Activated naive CD4-positive, alpha-beta T cell treated with anti-CD3 and anti-CD28 coated beads, Interleukin-2, amount 50 U/mL, for 16 hours (primary cell): ENCODE results near the gene NRG3.
"Not testable (repeated sequence)": the region's sequence is repeated elsewhere in the genome, so short reads cannot be mapped to it uniquely, and the experiment has no call there.

Source experiments
- DNase-seq: peaks from one replicate; pipeline ENCODE4 v3.0.0-alpha.2; 2020

NRG3 gene

DNA sequence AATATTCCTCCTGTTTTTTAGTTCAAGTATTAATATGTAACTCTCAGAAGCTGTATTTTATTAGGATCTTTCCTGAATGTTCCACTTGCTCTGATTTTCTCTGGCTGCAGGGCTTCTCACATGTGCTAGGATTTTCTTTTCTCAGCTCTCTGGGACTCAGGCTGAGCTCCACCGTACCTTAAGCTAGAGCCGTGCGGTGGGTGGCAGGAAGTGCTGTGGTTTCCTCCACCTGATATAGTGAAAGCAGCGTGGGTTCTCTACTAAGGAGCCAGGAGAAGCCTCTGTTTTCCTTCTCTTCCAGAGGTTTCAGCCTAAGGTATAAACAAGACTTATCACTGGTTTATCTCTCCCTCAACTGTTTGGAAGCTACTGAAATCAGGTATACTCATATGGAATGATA lies 433.6 kb downstream of the NRG3 start:
- no peak for DNase-seq

DNA sequence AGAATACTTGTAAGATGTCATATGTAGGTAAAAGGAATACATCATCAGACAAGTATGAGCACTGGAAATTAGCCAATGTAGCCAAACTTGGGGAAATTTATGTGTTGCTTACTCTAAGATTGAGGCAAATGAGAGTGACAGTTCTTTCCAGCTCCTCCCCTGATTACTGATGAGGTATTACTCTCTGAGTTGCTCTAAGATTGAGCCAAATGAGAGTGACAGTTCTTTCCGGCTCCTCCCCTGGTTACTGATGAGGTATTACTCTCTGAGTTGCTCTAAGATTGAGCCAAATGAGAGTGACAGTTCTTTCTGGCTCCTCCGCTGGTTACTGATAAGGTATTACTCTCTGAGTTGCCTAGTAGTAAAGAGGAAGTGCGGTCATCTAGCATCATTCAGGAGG lies 435.8 kb downstream of the NRG3 start:
- DNase-seq = no peak

DNA sequence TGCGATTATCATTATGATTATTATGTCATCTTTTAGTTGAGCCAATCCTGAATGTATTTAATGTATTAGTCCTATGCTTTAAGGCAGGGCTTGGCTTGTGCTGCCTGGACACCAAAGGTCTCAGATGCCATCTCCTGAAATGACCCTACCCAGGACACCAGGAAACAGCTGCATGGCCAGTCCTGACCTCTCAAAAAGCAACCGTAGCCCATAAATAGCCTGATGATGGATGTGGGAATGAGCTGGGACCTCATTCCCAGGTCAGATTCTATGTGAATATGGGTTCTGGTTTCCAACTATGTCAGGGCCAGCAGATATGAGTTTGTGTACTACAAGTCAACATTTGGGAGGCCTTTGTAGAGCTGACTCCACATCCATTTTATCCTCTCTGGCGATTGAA lies 438.4 kb downstream of the NRG3 start:
- DNase-seq = no peak

DNA sequence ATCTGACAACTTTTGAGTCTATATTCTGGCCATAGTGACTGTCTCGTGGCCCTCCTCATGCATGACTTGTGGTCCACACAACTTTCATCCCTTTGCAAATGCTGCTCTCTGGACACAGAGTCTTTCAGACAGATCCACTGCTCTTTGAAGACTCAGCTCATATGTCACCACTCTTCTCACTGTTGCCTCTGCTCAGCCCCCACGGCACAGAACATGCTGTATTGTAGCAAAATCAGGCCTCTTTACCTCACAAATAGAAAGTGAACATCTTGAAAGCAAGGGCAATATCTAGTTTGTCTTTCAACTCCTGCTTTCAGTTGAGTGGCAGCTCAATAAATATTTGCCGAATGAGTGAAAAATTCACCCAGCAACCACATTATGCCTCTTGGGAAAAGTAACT lies 443.5 kb downstream of the NRG3 start:
- DNase-seq = no peak

DNA sequence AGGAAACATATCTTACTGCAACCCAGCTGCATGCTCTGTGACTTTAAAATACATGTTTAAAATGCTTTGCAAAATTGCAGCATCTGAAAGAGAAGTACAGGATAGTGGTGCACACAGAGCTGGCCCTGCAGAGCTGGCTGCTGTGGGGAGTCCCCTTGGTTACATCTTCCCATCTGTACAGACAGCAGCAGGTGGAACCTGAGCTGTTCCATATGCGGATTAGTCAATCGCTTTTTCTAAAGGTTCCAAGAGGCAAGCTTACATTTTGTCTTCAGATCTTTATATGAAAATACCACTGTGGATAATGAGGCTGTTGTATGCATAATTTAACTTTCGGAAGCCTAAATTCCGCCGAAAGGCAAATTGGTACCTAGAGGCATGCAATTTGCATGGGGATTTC lies 444.1 kb downstream of the NRG3 start:
- DNase-seq = no peak

DNA sequence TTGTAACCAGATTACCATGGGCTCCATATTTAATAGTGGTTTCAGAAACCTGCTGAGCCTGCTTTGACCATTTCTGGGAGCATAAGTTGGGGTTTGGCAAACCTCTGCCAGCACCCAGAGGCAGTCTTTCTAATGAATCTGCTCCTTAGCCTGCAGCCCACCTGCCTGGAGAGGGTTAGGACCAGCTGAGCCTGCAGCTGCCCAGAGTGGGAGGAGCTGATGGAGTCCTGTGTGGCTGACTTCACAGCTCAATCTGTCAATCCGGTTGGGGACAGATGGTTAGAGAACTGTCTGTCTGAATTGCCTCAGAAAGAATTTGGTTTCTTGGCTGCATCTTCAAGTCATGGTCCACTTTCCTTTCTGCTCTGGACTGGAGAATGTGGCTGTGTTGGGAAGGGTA lies 444.6 kb downstream of the NRG3 start:
- DNase-seq = no peak

DNA sequence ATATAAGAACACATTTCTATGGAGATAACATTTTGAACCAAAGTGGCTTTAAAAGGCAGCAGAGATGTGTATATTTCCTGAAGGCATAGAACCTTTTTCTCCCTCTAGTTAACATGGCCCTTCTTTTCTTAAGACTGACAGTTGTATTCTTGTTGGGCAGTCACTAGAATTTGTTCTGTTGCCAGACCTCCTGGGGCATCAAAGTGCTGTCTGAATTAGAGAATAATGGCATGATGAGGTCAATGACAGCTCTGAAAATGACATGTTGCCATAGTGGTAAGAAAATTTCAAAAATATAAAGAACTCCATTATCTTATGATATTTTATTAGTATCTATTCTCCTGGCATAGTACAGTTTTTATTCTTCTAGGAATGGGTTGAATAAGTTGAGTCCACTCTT lies 446.7 kb downstream of the NRG3 start:
- no peak for DNase-seq

DNA sequence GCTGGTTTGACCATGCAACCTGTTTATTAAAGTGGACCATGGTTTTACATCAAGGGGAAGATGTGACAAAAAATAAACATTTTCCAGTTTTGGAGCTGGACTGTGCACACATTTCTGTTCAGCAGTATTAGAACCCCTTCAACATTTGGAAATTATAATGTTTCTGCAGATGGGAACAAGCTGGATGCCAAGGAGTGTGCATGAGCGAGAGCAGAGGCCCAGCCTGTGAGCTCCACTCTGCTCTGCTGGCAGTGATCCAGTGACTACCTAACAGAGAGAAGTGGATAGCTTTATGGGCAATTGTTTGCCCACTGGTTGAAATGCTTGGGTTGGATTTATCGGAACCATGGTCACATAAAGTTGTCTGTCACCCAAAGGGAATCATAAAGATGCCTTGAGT lies 456.7 kb downstream of the NRG3 start:
- DNase-seq = no peak

DNA sequence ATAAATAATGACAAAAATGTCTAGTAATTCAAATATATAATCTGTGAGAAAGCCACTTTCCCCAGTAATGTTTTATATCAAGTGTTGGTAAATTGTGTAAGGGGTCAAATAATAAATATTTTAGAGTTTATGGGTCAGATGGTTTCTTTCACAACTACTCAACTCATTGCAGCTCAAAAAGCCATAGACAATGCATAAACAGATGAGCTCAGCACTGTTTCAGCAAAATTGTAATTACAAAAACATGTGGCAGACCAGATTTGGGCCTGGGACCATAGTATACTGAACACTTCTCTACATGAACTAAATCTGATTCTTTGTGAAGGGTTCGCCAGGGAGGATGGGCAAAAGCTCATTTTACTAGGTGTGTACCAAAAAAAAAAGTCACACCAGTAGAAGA lies 460.8 kb downstream of the NRG3 start:
- no peak for DNase-seq

DNA sequence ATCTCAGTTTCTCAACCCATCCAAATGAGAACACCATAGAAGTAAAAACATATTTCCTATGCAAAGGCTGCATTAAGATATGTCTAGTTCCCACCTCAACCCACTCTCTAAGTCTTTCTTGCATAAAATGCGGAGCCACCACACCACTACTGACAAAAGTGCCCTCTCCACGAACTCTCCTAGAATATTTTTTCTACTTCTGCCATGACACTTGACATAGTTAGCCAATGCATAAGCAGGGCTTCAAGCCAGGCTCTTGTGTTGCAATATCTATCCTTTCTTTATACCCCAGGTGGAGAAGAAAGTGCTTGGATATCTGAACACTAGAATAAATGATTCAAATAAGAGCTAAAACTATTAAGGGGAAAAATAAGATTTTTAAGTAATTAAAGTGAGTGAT lies 465.2 kb downstream of the NRG3 start:
- no peak for DNase-seq

DNA sequence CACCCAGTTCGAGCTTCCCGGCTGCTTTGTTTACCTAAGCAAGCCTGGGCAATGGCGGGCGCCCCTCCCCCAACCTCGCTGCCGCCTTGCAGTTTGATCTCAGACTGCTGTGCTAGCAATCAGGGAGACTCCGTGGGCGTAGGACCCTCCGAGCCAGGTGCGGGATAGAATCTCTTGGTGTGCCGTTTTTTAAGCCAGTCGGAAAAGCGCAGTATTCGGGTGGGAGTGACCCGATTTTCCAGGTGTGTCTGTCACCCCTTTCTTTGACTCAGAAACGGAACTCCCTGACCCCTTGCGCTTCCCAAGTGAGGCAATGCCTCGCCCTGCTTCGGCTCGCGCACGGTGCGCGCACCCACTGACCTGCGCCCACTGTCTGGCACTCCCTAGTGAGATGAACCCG lies 474.6 kb downstream of the NRG3 start:
- DNase-seq = not testable (repeated sequence)

DNA sequence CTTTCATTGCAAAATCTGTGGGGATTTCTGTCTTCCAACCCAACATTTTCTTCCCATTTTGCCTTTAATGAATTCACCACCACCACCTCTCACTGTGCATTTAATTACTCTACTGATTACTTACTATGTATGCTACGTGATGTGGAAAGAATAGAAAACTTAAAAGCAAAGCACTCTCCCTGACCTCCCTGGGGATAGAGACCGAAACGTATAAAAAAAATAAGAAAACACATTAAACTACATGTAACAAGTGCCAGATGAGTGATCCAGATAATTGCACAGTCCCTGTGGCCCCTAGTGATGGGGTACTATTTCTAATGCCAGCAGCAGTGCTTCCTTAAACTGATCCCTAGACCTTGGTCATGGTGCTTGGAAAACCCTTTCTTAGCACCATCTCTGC lies 478.4 kb downstream of the NRG3 start:
- no peak for DNase-seq

DNA sequence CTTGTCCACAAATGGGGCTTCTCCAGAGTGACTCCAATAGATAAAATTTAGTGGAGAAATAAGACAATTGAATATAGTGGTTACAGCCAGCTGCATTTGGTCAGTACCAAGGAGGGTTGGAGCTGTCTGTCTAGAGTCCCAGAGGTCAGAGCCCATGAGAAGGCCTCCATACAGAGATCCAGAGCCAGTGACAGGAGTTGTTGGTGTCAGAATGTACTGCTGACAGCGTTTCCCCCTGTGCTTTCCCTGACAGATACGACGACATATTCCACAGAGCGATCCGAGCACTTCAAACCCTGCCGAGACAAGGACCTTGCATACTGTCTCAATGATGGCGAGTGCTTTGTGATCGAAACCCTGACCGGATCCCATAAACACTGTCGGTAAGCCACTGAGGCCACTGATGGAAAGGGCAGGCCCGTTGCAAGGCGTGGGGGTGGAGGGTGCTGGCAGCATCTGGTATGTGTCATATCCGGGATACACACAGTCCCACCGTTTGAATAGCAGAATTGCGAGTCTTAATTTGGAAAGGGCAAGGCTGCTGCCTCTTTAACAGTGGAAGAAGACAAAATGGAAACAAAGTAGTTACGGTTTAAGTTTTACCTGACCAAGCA lies 483.6 kb downstream of the NRG3 start:
- no peak for DNase-seq

DNA sequence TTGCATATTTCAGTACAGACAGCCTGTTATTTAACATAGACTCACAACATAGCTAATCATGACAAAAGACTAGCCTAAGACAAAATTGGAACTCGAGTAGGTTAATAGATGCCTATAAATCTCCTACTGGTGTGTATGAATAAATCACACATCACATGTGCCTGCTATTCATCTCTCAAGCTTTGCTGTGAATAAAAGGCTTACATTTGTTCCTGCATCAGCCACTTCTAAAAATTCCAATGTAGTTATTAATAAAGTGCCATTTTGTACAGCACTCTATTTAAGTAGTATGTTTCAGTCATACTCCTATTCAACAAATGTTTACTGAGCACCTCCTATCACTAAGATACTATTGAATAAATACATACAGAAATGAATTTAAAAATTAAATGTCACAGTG lies 486.3 kb downstream of the NRG3 start:
- no peak for DNase-seq

DNA sequence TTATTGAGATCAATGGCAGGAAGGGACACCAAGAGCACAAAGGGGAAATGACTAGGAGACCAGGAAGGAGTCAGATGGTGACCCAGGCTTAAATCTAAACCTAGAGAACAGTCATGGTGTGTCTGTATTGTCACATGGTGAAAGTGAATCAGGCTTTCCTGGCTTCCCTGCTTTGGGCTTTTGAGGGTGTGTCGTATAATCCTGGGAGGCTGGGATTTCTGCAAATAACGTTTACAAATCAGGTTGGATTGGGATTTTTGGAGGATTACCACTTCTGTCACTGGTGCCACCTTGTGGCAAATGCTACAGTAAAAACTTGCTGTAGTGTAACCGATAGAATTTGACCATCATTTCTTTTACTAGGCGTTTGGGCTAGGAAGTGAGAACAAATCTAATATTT lies 502.6 kb downstream of the NRG3 start:
- no peak for DNase-seq

DNA sequence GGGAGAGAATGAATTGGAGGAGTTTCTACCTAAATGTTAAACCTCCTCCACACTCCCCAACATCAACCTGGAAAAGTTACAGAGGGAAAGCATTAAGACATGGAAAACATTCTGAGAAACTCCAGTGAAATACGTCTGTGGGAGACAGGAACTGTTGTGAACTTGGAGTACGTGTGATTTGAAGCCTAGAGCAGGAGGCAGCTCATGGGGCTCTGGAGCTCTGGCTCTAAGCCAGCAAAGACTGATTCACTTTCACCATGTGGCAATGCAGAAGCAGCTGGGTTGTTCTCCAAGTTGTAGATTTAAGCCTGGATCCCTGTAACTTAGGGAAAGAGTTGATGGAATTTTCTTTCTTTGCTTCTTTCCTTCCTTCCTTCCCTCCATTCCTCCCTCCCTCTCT lies 503.2 kb downstream of the NRG3 start:
- DNase-seq = no peak

DNA sequence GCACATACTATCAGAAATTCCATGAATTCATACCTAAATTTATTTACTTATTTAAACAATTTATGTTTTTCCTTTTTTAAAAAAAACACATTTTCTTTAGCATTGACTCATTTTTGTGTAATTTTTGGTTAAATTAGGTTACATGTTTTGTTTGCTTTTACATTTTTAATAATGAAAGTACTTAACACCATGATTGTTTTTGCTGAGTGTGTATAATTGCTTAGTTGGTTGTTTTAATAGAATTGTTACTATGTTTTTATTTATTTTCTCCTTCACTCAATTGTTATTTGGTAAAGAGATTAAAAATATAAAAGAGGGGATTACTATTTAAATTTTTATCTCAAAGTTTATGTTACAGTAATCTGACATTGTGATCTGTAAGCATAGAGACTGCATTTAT lies 508.4 kb downstream of the NRG3 start:
- no peak for DNase-seq

DNA sequence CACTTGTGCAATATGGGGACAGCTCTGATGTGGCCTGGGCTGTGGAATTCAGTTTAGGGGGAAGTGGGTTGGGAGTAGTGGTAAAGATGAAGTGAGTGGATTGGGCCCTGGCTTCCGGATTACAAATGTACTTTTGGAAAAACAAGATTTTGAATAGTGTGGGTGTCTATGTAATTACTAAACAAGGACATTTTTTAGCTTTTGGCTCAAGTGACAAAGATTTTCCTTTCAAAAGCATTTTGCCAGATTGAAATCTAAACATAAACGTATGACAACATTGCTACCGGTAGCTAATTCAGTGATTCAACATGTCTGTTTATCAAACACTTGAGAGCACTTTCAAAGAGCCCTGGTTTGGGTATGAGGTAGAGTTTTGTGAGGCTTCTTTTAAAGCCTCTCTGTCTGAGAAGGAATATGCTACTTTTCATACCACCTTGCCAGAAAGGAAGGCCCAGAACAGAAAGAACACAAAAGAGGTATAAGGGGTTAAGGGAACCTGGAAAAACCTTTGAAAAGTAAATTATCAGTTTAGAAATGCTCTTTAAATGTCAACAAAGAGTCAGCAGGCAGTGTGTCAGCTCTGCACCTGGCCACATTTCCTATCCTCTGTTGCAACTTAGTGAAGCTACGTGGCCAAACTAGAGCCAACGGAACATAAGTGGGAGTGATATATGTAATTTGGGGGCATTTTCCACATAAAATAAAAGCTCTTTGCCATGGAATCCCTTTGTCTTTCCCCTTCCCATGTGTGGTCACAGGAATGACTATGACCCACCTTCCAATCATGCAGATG lies 516.1 kb downstream of the NRG3 start:
- no peak for DNase-seq

DNA sequence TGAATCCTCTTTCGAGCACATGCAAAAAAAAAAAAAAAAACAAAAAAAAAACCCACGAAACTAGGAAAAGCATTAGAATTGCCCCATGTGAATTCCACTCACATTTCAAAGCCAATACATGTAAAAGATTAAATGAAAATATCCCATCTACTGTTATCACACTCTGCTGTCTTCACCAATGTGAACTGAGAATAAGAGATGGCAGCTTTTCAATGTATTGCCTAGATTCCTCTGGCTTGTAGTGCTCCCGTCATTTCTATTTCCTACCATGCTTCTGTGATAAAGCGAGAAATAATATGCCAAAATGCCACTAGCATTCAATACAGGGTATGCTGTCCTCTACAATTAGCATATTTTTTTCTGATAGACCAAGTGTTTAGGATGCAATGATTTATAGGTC lies 517.0 kb downstream of the NRG3 start:
- no peak for DNase-seq

DNA sequence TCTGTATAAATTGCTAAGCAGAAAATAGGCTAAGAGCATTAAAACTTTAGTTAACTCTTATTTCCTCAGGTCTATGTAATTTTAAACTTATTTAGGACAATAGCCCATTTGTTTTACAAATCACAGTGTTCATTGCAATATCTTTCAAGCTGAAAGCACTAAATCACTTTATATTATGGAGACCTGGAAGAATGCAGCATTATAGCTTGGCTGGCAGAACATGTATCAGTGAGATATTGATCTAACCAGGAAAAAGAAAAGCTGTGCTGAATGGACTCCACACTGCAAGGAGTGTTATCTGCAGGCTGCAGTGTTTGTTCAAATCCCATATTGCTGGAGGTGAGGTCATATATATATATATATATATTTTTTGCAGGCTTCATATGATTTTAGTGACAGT lies 517.5 kb downstream of the NRG3 start:
- DNase-seq = no peak

DNA sequence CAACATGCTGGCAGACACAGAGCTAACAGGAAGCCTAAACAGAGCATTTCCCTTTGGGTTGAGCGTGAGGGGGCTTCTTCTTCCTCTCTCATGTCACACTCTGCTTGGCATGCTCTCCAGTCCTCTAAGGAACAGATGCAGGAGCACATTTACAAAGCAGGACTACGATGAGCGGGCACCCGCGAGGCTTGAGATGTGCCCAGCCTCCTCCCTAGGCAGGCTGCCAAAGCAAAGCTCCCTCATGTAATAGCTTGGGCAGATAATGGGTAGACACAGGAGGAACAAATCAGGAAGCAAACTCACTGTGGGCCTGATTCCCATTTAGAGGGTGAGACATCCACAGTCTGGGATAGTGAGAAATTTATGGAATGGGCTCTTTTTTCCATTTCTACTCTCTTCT lies 519.1 kb downstream of the NRG3 start:
- no peak for DNase-seq

DNA sequence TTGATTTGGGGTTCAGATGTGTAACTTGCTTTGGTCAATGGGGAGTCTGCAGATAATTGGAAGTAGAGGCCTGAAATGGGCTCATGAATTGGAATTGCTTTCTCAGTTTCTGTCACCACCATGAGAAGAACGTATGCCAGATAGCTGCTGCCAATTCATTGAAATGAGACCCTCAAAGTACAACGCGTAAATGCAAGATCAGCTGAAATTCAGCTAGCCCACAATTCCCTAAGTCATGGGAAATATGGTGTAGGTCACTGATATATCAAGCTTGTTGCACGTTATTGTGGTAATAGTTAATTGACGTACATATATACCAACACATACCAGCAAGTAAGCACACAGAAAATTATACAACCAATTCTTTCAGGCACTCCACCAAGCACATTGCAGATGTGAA lies 520.0 kb downstream of the NRG3 start:
- no peak for DNase-seq

DNA sequence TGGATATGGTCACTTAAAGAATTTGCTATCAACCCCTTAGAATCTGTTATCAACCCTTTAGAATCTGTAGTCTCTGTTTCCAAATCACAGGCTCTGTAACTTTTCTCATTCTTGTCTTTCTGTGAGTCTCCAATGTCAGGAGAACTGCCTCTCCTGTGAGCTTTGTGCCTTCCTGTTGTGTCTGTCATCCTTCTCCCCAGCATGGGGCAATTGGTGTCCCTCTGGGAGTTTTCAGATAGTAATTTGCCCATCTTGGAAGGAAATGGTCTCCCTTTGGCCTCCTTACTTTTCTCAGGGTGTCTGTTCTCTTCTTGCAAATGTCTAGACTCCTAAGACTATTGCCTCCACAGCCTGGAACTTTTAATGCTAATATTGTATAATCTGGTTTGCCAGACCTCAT lies 521.9 kb downstream of the NRG3 start:
- no peak for DNase-seq

DNA sequence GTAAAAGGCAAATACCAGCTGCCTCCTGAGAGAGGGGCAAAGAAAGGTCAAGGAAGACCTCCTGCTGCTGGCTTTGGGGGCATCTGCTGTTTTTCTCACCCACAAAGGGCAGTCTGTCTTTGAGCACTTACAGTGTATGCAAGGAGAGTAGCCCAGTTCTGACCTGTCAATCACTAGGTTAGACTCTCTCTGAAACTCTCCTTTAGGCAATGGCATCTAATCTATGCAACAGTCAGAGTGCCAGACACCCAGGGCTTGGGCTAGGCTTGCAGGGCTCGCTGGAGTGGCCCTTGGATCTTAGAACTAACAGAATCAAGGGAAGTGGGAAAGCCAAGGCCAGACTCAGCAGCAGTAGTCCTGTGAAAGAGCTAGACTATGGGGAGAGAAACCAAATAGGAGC lies 522.9 kb downstream of the NRG3 start:
- DNase-seq = no peak

DNA sequence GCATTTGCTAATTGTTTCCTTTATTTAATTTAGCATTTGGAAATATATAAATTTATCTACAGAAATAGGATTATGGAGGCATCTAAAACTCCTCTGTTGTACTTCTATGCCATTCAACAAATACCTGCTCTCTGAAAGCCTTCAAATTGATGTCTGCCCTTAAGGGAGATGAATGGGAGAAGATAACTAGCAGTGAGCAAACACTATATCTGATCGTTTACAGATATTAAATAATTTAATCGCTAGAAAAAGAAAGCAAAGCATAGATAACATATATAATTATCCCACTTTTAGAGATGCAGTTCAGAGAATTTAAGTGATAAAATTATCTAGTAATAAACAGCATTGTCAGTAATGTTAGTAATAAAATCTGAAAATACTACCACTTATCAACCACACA lies 524.9 kb downstream of the NRG3 start:
- no peak for DNase-seq
